Endothelial cell of umbilical vein (primary cell): Measurements from ENCODE around the gene EDC4. TPM values are rescaled to one million over a fixed set of nuclear protein-coding genes. Genes with fewer than 3 reads are reported as not detected.
A peak's percentile ranks its signal among the peaks of the same experiment; 100 is the strongest.

Source experiments
- BruUV-seq: library from RNA; stranded (reverse); fragments of 400-500 nt; replicated peaks from 2 replicates; lab custom pipeline; 2021; lab: Mats Ljungman, UMichigan
- CTCF ChIA-PET: fragments of 300-600, 350-600 bp; sonication (Branson Sonifier 250); formaldehyde crosslinking; loops from one replicate; lab custom pipeline; 2021; ENCODE audit warnings: antibody characterized with exemption, inconsistent platforms; lab: Charles Lee
- POLR2A ChIA-PET: fragments of 300-600, 350-600 bp; sonication (Branson Sonifier 250); formaldehyde crosslinking; loops from one replicate; lab custom pipeline; 2021; ENCODE audit warnings: antibody characterized with exemption, inconsistent platforms; lab: Charles Lee
- DNase-seq: peaks from one replicate; pipeline ENCODE4 v3.0.0-alpha.2; 2011; ENCODE audit warnings: low read depth, low spot score
- FAIRE-seq: peaks from 2 replicates; lab custom pipeline; 2011; peaks lifted over from hg19 to GRCh38; lab: Jason Lieb, UNC
- H2AFZ ChIP-seq: 2 replicates; pipeline ENCODE4 v1.6.0; 2012; ENCODE audit warnings: low read depth, low read length, control low read depth, inconsistent platforms
- H3K27ac ChIP-seq: 2 replicates; pipeline ENCODE4 v1.5.1; 2011; ENCODE audit warnings: low read depth, mild to moderate bottlenecking, control low read depth, low read length, moderate library complexity; ENCODE audit not compliant: insufficient read depth
- H3K27me3 ChIP-seq, 2 experiments: 2 replicates each; pipeline versions ENCODE4 v1.6.0 to v1.6.1; 2011; ENCODE audit warnings: low read length in 2 of 2, mixed read lengths in 1 of 2; ENCODE audit not compliant: control insufficient read depth in 2 of 2, insufficient read depth in 2 of 2
- H3K36me3 ChIP-seq, 2 experiments: 2 replicates in 1 of 2; 3 replicates in 1 of 2; pipeline ENCODE4 v1.5.1; 2011; ENCODE audit warnings: low read length in 2 of 2, mild to moderate bottlenecking in 1 of 2, moderate library complexity in 1 of 2; ENCODE audit not compliant: control insufficient read depth in 2 of 2, insufficient read depth in 2 of 2; ENCODE audit errors: extremely low read depth in 1 of 2
- H3K4me1 ChIP-seq: 3 replicates; pipeline ENCODE4 v1.5.1; 2011; ENCODE audit warnings: mild to moderate bottlenecking, low read length; ENCODE audit not compliant: control insufficient read depth, insufficient read depth; ENCODE audit errors: extremely low read depth
- H3K4me2 ChIP-seq: 2 replicates; pipeline ENCODE4 v1.6.1; 2011; ENCODE audit warnings: low read length, control low read depth, mixed read lengths; ENCODE audit not compliant: insufficient read depth
- H3K4me3 ChIP-seq, 3 experiments: fragments of 200-600 bp in 1 of 3; sonication (generic), shearing (Covaris generic) in 1 of 3; replicated peaks in 1 of 3; 2 replicates each; pipeline ENCODE4 v1.5.1; 2011 to 2016; ENCODE audit warnings: control low read depth in 3 of 3, low read length in 3 of 3, mild to moderate bottlenecking in 2 of 3, inconsistent platforms in 1 of 3, low read depth in 1 of 3, moderate library complexity in 1 of 3; ENCODE audit not compliant: insufficient read depth in 1 of 3
- H3K79me2 ChIP-seq: 2 replicates; pipeline ENCODE4 v1.6.0; 2012; ENCODE audit warnings: low read length, inconsistent platforms; ENCODE audit not compliant: control insufficient read depth, insufficient read depth
- H3K9ac ChIP-seq: replicated peaks from 2 replicates; pipeline ENCODE3; 2011; ENCODE audit warnings: low read length, control low read depth; ENCODE audit not compliant: insufficient read depth; ENCODE audit errors: extremely low read depth
- H3K9me1 ChIP-seq: replicated peaks from 3 replicates; pipeline ENCODE4 v1.6.0; 2011; ENCODE audit warnings: mild to moderate bottlenecking, low read length; ENCODE audit not compliant: control insufficient read depth, insufficient read depth; ENCODE audit errors: extremely low read depth
- H3K9me3 ChIP-seq: replicated peaks from 2 replicates; pipeline ENCODE4 v1.5.1; 2012; ENCODE audit warnings: low read length, inconsistent platforms; ENCODE audit not compliant: control insufficient read depth, insufficient read depth
- H4K20me1 ChIP-seq: replicated peaks from 2 replicates; pipeline ENCODE3; 2011; ENCODE audit warnings: mild to moderate bottlenecking, low read length; ENCODE audit not compliant: control insufficient read depth, insufficient read depth; ENCODE audit errors: extremely low read depth
- FOS ChIP-seq: IDR thresholded peaks from 2 replicates; pipeline ENCODE4 v1.6.1; 2011; ENCODE audit warnings: mild to moderate bottlenecking, low read length, moderate library complexity, borderline replicate concordance; ENCODE audit not compliant: insufficient read depth
- GATA2 ChIP-seq: IDR thresholded peaks from 2 replicates; pipeline ENCODE4 v1.7.0; 2011; ENCODE audit warnings: low read depth, mild to moderate bottlenecking, moderate library complexity, mixed read lengths, low read length; ENCODE audit not compliant: insufficient read length, insufficient read depth
- JUN ChIP-seq: IDR thresholded peaks from 2 replicates; pipeline ENCODE4 v1.6.1; 2011; ENCODE audit warnings: borderline replicate concordance, low read depth; ENCODE audit not compliant: insufficient read length, insufficient read depth
- MAX ChIP-seq: IDR thresholded peaks from 2 replicates; pipeline ENCODE4 v1.6.1; 2011; ENCODE audit not compliant: insufficient read depth, insufficient read length
- POLR2A ChIP-seq: IDR thresholded peaks from 2 replicates; pipeline ENCODE4 v1.6.1; 2012; ENCODE audit warnings: low read depth, mild to moderate bottlenecking, control low read depth, low read length
- POLR2AphosphoS5 ChIP-seq: IDR thresholded peaks from 2 replicates; pipeline ENCODE4 v1.6.1; 2012; ENCODE audit warnings: low read depth, mild to moderate bottlenecking, control low read depth, low read length, moderate library complexity; ENCODE audit not compliant: insufficient read depth
- dilution Hi-C: fragments of 300-500 bp; cut with MboI; formaldehyde crosslinking; loops from one replicate; pipeline ENCODE4 v1.15.0; 2019; ENCODE audit warnings: low sequenced_read_pairs; ENCODE audit not compliant: extremely low pct_ligation_motif_present
- intact Hi-C: fragments of 100-400 bp; cut with micrococcal nuclease; formaldehyde crosslinking; loops from one replicate; pipeline ENCODE4 v1.10.0; 2022
- polyA plus RNA-seq, 4 experiments: library from polyadenylated mRNA; depleted of rRNA in 3 of 4; stranded (reverse) in 3 of 4; unstranded in 1 of 4; fragments of >200 nt; gene quantifications; 2 replicates each; pipeline versions ENCODE4 v1.2.1 to v1.2.3, GENCODE V29; 2011 to 2012; ENCODE audit warnings: missing spikeins in 1 of 4
- total RNA-seq: library from RNA; stranded (reverse); gene quantifications from 2 replicates; pipeline ENCODE4 v1.2.3, GENCODE V29; 2021

EDC4 gene
- total and polyA plus RNA-seq, 2 donors (not counting 3 experiments of a cell fraction or from before 2014, with no cell fraction given) = 57.5 to 81.2 TPM

- Histone ChIP-seq H2AFZ (no peak overlapping the region), H3K27me3 (no peaks in the 10 kb centered on the region), H3K36me3 (peaks cover 0 to 20% of the 10 kb centered on the region in 2 experiments), H3K27ac (peak overlapping the region; percentile 77), H3K9me1 (no peaks in the 10 kb centered on the region), H4K20me1 (no peaks in the 10 kb centered on the region), H3K9me3 (no peaks in the 10 kb centered on the region), H3K79me2 (peaks cover 94% of the 10 kb centered on the region), H3K9ac (peak overlapping the region; percentile 19), H3K4me1 (peaks cover 9% of the 10 kb centered on the region), H3K4me3 (no peak overlapping the region), H3K4me2 (peak overlapping the region; percentile 13)
- ChIA-PET CTCF (interaction anchor here (0.9 to 3.3 kb wide), 3 partner anchors 10 to 41 kb away, joined by 3 to 12 read pairs (median 3); partner anchors contain the start of gene CENPT), POLR2A (no interaction called here)
- TF ChIP-seq JUN = peak; percentile 43
- TF ChIP-seq POLR2A = no peak
- intact Hi-C loops (no loop called here), dilution Hi-C loops (no loop called here)
- DNase-seq (peak; percentile 89), FAIRE-seq (peak; percentile 89)
- BruUV-seq = no TSS peak
These were observed 15.2 kb upstream of the EDC4 start for GRCh38 chr16:67857547-67858233.

- intact Hi-C loops = no loop called here
- Histone ChIP-seq H3K79me2 (peaks cover 94% of the 10 kb centered on the region), H3K9ac (peak overlapping the region; percentile 19), H3K4me1 (peaks cover 9% of the 10 kb centered on the region), H3K4me3 (no peak overlapping the region), H3K4me2 (no peak overlapping the region), H3K36me3 (peaks cover 0 to 20% of the 10 kb centered on the region in 2 experiments), H3K27ac (peak overlapping the region; percentile 77), H3K27me3 (no peaks in the 10 kb centered on the region), H3K9me1 (no peaks in the 10 kb centered on the region), H2AFZ (no peak overlapping the region), H3K9me3 (no peaks in the 10 kb centered on the region), H4K20me1 (no peaks in the 10 kb centered on the region)
- FAIRE-seq (no peak), DNase-seq (no peak)
- POLR2A ChIA-PET = no interaction called here
- CTCF ChIA-PET = interaction anchor here (1.5 to 3.3 kb wide), 2 partner anchors 42 kb away, joined by 4 to 12 read pairs; no protein-coding TSS in a partner anchor
- no TSS peak for BruUV-seq
- dilution Hi-C loops = no loop called here
- no peak for TF ChIP-seq JUN
- TF ChIP-seq POLR2A = no peak
- no peak for TF ChIP-seq MAX
- no peak for TF ChIP-seq POLR2AphosphoS5
- no peak for TF ChIP-seq GATA2
- TF ChIP-seq FOS = no peak
These were observed 14.4 kb upstream of the EDC4 start for GRCh38 chr16:67858500-67858899.
